NK-92 (cell line): ENCODE results near the gene CACNA2D3.

Experiments used
- DNase-seq: peaks from one replicate; lab custom pipeline; 2025; ENCODE audit not compliant: unreplicated experiment; lab: John Stamatoyannopoulos, UW

The CACNA2D3 gene

GRCh38 chr3:54859184-54859583 lies 736.8 kb downstream of the CACNA2D3 start:
- DNase-seq, result no peak

DNA sequence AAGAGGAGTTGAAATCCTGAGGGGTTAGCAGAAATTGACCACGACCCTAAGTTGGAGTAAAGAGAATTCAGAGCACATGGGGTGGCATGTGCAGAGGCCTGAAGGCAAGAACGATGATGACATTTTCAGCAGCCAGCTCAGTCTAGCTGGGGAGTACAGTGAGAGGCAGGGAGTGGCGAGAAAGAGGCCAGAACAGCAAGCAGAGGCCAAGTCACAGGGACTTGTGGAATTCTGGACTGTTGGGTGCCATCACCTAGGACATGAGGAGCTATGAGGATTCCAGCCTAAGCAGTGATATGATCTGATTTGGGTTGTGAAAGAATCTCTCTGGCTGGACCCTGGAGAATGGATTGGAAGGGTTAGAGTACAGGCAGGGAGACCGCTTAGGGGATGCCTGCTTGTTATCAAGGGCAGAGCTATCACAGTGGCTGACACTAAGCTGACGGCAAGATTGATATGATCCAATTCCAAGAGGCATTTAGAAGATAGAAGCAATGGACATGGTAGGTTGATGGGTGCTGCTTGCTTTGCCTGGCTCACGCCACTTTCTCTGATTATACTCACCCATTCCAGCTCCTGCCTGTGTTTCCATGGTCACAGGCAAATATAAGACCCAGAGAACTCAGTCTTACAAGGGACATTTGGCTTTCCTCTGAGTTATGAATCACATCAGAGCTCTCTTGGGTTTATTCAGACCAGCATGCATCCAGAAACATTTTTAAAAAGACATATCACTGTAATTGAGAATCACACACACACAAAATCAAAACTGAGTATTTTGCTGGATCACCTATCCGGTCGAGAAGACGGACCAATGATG lies 739.1 kb downstream of the CACNA2D3 start:
- no peak for DNase-seq

GRCh38 chr3:54862526-54862925 lies 740.2 kb downstream of the CACNA2D3 start:
- DNase-seq, result no peak

GRCh38 chr3:54863366-54863765 lies 741.0 kb downstream of the CACNA2D3 start:
- no peak for DNase-seq

- DNase-seq, result no peak
These were observed 741.4 kb downstream of the CACNA2D3 start for GRCh38 chr3:54863786-54864185.

- no peak for DNase-seq
These were observed 743.0 kb downstream of the CACNA2D3 start for GRCh38 chr3:54865316-54865715.

- DNase-seq, result no peak
These were observed 743.9 kb downstream of the CACNA2D3 start for GRCh38 chr3:54866251-54866650.

DNA sequence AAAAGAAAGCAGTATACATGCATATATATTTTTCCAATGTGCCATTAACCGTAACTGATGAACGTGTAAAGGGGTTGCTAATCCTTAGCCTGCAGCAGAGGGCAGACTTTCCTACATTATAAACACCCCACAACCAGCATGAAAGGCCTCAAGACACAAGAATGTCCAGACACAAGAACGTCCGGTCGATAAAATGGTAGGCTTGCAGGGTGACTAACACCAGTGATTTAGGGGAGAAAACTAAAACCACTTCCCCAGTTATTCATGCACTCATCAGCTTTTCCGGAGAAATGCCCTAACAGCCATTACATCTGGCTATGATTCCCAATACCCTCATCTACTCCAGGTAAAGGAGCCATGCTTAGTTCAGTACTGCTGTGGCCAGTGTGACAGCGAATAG lies 748.1 kb downstream of the CACNA2D3 start:
- DNase-seq, result no peak

- DNase-seq, result no peak
These were observed 749.5 kb downstream of the CACNA2D3 start for GRCh38 chr3:54871867-54872266.

DNA sequence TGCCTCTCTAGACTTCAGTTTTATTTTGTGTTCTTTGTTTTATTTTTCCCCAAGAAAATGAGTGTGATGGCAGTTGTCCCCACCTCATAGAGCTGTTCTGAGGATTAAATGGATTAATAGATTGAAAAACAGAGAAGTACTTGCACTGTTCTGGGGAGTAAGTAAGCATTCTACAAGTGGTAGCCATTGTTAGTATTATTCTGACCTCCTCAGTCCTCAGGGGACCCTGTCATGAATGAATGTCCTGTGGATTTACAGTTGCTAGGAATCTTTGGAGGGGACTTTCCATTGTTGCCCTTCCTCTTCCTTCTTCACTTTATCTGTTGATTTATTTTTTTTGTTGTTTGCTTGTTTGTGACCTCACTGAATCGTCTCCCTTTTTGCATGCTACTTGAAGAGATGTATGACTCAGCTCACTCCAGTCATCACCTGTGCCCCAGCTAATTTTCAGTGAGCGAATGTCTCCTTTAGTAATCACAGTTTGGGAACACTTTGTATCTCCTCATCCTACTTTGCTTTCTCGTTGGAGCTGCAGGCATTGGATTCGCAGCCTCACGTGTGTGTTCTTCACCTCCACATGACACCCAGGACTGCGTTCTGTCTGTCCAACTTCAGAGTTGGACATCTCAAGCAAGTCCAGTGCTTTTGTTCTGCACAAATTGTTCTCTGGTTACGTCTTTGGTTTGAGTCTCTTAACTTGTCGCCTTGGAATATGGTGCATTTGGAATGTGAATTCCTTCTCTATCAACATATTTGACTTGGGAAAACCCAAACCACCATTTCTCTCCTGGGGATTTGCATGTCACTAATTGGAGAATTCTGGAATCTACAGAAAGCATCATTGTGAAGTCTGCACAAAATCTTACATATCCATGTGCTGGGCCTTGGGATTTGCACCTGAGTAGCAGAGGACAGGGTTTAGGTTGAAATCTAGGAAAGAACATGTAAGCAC lies 751.0 kb downstream of the CACNA2D3 start:
- no peak for DNase-seq

GRCh38 chr3:54874816-54875556 lies 752.6 kb downstream of the CACNA2D3 start:
- no peak for DNase-seq

DNA sequence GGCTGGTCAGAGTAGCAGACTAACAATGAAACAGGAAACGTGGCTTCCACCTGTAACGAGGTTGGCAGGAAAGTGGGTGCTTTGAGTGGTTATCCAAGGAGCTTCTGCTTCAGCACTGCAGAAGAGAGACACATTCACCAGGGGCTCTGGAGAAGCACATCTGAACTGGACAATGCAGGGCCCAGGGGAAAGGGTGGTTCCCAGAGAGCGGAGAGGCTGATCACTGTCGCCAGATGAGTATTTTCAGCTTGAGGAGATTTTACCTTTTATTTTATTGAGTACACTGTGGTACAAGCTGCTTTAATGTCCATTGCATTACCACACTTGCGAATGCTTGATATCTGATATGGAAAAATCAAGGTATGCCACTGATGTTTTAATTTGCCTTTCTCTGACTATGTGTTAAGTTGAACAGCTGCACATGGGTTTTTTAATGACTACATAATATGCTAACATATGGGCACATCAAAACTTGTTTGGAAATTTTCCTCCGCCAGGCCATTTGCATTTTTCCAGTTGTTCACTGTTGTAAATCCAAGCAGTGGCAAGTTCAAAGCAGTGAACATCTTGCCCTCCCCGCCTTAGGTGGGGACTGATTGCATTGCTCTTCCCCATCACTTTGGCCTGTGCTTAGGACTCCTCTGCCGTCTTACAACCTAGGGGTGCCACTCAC lies 753.4 kb downstream of the CACNA2D3 start:
- DNase-seq, result no peak

- no peak for DNase-seq
These were observed 754.3 kb downstream of the CACNA2D3 start for GRCh38 chr3:54876694-54877093.

DNA sequence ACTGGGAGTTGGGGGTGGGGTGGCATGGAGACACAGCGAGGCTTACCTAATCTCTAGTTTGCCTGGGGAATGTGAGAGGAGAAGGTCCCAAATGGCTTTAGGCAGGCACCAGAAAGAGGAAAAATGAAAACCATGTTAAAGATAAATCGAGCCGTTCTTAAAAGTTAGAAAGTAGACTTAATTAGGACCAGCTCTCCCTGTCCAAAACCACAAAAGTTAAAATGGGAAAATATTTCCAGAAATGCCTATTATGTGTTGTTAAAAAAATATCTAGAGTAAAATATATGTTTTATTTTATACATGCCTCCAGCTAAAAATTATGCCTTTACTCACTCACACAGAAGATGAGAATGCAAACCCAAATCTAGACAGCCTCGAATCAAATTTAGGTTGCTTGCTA lies 755.4 kb downstream of the CACNA2D3 start:
- no peak for DNase-seq

GRCh38 chr3:54878145-54878544 lies 755.8 kb downstream of the CACNA2D3 start:
- DNase-seq, result no peak

GRCh38 chr3:54882129-54882833 lies 759.9 kb downstream of the CACNA2D3 start:
- no peak for DNase-seq

DNA sequence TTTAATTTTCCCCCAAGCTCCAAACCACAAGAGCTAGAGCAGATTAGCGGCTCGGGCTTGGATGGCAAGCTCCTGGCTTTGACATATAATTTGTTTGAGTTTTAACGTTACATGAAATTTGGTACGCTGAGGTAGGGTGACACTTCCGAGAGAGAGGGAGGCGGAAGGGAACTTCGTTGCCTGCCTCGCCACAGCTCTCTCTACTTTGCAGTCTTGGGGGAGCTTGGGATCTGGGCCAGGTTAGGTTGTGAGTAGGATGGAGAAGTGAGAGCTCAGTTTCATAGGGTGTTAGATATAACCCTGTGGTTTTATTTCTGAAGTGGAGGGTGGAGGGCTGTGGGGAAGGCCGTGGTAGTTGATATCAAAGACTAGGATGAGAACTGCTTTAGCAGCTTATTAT lies 765.8 kb downstream of the CACNA2D3 start:
- DNase-seq, result no peak

DNA sequence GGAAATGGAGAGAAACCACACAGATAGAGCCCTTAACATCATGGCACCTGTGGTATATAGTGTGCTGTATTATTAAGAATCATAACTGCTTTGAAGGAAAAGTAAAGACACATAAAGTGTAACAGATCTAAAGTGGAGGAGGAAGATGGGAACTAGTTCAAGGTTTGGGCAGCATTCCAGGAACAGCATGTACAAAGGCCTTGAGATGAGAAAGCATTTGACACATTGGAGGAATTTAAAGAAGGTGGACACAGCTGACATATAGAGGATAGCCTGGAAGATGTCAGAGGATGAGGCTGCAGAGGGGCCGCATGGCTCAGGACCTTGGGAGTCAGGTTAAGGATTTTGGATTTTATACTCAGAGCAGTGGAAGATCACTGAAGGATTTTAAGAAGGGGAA lies 766.5 kb downstream of the CACNA2D3 start:
- no peak for DNase-seq

DNA sequence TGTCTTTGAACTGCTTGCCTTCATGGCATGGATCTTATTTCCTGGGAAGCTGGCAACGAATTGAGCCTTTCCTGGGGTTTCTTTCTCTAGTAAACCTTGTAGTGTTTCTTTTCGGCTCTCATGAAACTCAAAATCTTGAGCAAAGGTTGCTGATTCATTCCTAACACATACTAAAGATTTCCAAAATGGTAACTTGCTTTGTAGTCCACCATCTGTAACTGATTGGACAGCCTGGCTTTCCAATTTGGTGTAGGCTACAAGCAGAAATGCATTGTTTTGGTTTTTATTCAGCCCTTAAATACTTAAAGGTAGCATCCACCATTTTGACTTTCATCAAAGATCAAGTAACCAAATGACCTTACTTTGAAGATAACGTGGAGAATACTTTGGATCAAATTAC lies 767.4 kb downstream of the CACNA2D3 start:
- DNase-seq, result no peak

GRCh38 chr3:54891540-54891897 lies 769.2 kb downstream of the CACNA2D3 start:
- DNase-seq, result no peak
